Neuronal stem cell (in vitro differentiated cells): ENCODE data around the gene GRID1.

ENCODE experiments used
- DNase-seq: peaks from one replicate; pipeline ENCODE4 v3.0.0-alpha.2; 2013; ENCODE audit warnings: low spot score
- H2AFZ ChIP-seq: one replicate; pipeline ENCODE4 v1.6.1; 2013; ENCODE audit warnings: mild to moderate bottlenecking, low read length, inconsistent platforms
- H2AK5ac ChIP-seq: 2 replicates; pipeline ENCODE4 v1.6.1; 2013; ENCODE audit warnings: low read depth, mild to moderate bottlenecking, inconsistent platforms, low read length, moderate library complexity, mixed read lengths
- H2BK120ac ChIP-seq: 2 replicates; pipeline ENCODE4 v1.6.1; 2013; ENCODE audit warnings: low read depth, mild to moderate bottlenecking, inconsistent platforms, low read length, moderate library complexity, mixed read lengths
- H2BK12ac ChIP-seq: one replicate; pipeline ENCODE4 v1.6.1; 2013; ENCODE audit warnings: low read length, inconsistent platforms
- H2BK15ac ChIP-seq: 2 replicates; pipeline ENCODE4 v1.6.1; 2013; ENCODE audit warnings: mild to moderate bottlenecking, low read length, inconsistent platforms, mixed read lengths
- H2BK5ac ChIP-seq: one replicate; pipeline ENCODE4 v1.6.1; 2013; ENCODE audit warnings: inconsistent platforms, mild to moderate bottlenecking, low read length, moderate library complexity
- H3K14ac ChIP-seq: one replicate; pipeline ENCODE4 v1.6.1; 2013; ENCODE audit warnings: low read length, inconsistent platforms
- H3K18ac ChIP-seq: 2 replicates; pipeline ENCODE4 v1.6.1; 2013; ENCODE audit warnings: low read length, inconsistent platforms
- H3K23ac ChIP-seq: 2 replicates; pipeline ENCODE4 v1.6.1; 2013; ENCODE audit warnings: low read depth, mild to moderate bottlenecking, mixed read lengths, low read length, inconsistent platforms; ENCODE audit not compliant: poor library complexity
- H3K27ac ChIP-seq: replicated peaks from 3 replicates; pipeline ENCODE4 v1.5.1; 2013; ENCODE audit warnings: low read length, inconsistent platforms
- H3K27me3 ChIP-seq, 3 experiments: 2 replicates each; pipeline ENCODE4 v1.6.1; 2013; ENCODE audit warnings: low read length in 3 of 3, mild to moderate bottlenecking in 2 of 3, inconsistent platforms in 1 of 3, low read depth in 1 of 3, mixed read lengths in 1 of 3, moderate library complexity in 1 of 3; ENCODE audit not compliant: control insufficient read depth in 3 of 3, insufficient read depth in 3 of 3
- H3K36me3 ChIP-seq, 2 donors: replicated peaks in 1 of 2; 2 replicates each; pipeline ENCODE4 v1.6.1; 2013; ENCODE audit warnings: low read length in 2 of 2; ENCODE audit not compliant: control insufficient read depth in 2 of 2, insufficient read depth in 2 of 2
- H3K4ac ChIP-seq: 2 replicates; pipeline ENCODE4 v1.6.1; 2013; ENCODE audit warnings: inconsistent platforms, mild to moderate bottlenecking, low read length, moderate library complexity
- H3K4me1 ChIP-seq, 2 donors: 1 replicate in 1 of 2; 2 replicates in 1 of 2; pipeline ENCODE4 v1.6.1; 2013; ENCODE audit warnings: low read length in 2 of 2, low read depth in 1 of 2; ENCODE audit not compliant: control insufficient read depth in 2 of 2, insufficient read depth in 1 of 2
- H3K4me2 ChIP-seq: one replicate; pipeline ENCODE4 v1.6.1; 2013; ENCODE audit warnings: mild to moderate bottlenecking, low read length, inconsistent platforms; ENCODE audit not compliant: insufficient read depth, poor library complexity, severe bottlenecking
- H3K4me3 ChIP-seq, 2 donors: 2 replicates each; pipeline ENCODE4 v1.5.1; 2013; ENCODE audit warnings: low read length in 2 of 2, mild to moderate bottlenecking in 2 of 2, inconsistent platforms in 1 of 2, moderate library complexity in 1 of 2
- H3K79me1 ChIP-seq: one replicate; pipeline ENCODE4 v1.6.1; 2013; ENCODE audit warnings: low read depth, mild to moderate bottlenecking, inconsistent platforms, low read length, moderate library complexity
- H3K9ac ChIP-seq: one replicate; pipeline ENCODE4 v1.6.1; 2013; ENCODE audit warnings: mild to moderate bottlenecking, low read depth, low read length, inconsistent platforms; ENCODE audit not compliant: poor library complexity
- H3K9me3 ChIP-seq, 2 donors: replicated peaks in 1 of 2; 2 replicates each; pipeline versions ENCODE3 to v1.6.1; 2013; ENCODE audit warnings: low read length in 2 of 2, mild to moderate bottlenecking in 2 of 2, inconsistent platforms in 1 of 2, low read depth in 1 of 2, mixed read lengths in 1 of 2, moderate library complexity in 1 of 2; ENCODE audit not compliant: control insufficient read depth in 2 of 2, insufficient read depth in 1 of 2
- H4K8ac ChIP-seq: one replicate; pipeline ENCODE4 v1.6.1; 2013; ENCODE audit warnings: low read depth, mild to moderate bottlenecking, inconsistent platforms, low read length, moderate library complexity
- H4K91ac ChIP-seq: one replicate; pipeline ENCODE4 v1.6.1; 2013; ENCODE audit warnings: low read length, low read depth, mild to moderate bottlenecking, inconsistent platforms; ENCODE audit not compliant: poor library complexity
- WGBS, 2 donors: extraction: QIAGEN DNeasy Blood & Tissue Kit; methylation state at CpG; one replicate each; pipeline ENCODE4 v1.1.7; 2013; ENCODE audit warnings: missing lambda C conversion rate in 2 of 2, mixed read lengths in 1 of 2; ENCODE audit not compliant: insufficient read length in 2 of 2, insufficient replicate concordance in 1 of 2; ENCODE audit errors: extremely low coverage in 2 of 2; 5-methylcytosine and 5-hydroxymethylcytosine counted together

GRID1 gene

DNA sequence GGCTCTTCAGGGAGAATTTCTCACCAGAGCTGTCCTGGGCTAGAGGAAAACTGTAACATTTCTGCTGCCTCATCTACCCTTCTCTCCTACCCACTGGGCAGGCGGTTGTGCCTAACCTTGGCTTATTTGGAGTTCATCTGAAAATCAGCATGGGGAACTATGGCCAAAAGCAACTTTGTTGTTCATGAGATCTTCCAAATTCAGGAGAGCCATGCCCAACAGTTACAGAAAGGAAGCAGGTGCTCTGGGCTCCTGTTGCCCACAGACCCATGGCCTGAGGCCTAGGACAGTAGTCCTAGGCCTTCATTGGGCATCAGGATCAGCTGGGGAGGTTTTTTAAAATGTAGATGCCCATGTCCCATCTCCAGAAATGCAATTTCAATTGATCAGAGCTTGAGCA is 85.2 kb downstream of the GRID1 start:
- no peak overlapping the region for H2BK5ac ChIP-seq
- H3K4me3 ChIP-seq, result no peak overlapping the region
- peaks cover 0 to 2% of the 10 kb centered on the region in 2 donors for H3K4me1 ChIP-seq
- no peak overlapping the region for H4K8ac ChIP-seq
- H3K9me3 ChIP-seq, result peaks cover 0 to 2% of the 10 kb centered on the region in 2 donors
- no peak overlapping the region for H3K27ac ChIP-seq
- no peaks in the 10 kb centered on the region for H3K79me1 ChIP-seq
- no peak overlapping the region for H2AK5ac ChIP-seq
- H3K4me2 ChIP-seq, result no peak overlapping the region
- no peak overlapping the region for H3K4ac ChIP-seq
- DNase-seq, result no peak
- H2BK15ac ChIP-seq, result no peak overlapping the region
- H2BK120ac ChIP-seq, result no peak overlapping the region
- no peak overlapping the region for H3K18ac ChIP-seq
- H3K14ac ChIP-seq, result no peak overlapping the region
- no CpG with 5 or more reads among the region's 1 CpG for WGBS, 2 donors
- H3K36me3 ChIP-seq, result no peaks in the 10 kb centered on the region
- peaks cover 0 to 2% (median 0%) of the 10 kb centered on the region in 3 experiments for H3K27me3 ChIP-seq
- no peak overlapping the region for H2BK12ac ChIP-seq
- no peak overlapping the region for H4K91ac ChIP-seq
- no peak overlapping the region for H3K23ac ChIP-seq
- no peak overlapping the region for H3K9ac ChIP-seq
- no peak overlapping the region for H2AFZ ChIP-seq

DNA sequence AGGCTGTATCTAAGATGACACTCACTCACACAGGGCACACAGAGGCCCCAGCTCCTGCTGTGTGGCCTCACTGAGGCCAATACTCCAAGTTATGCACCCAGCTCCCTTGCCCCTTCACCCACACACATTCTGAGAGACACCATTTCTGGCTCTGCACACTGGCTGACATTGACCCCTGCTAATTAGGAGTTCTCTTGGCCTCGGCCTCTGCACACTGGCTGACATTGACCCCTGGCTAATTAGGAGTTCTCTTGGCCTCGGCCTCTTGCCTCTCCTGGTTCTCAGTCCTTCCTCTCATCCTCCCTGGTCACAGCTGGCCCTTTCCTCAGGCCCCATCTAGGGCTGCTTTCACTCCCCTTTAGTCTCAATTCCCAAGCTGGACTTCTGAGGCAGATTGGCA is 97.3 kb downstream of the GRID1 start:
- H3K4me3 ChIP-seq, result no peak overlapping the region
- no peaks in the 10 kb centered on the region for H3K79me1 ChIP-seq
- no peaks in the 10 kb centered on the region for H3K9me3 ChIP-seq
- no peaks in the 10 kb centered on the region for H3K36me3 ChIP-seq
- no peak for DNase-seq
- H4K8ac ChIP-seq, result no peak overlapping the region
- H3K27me3 ChIP-seq, result peaks cover 0 to 3% (median 0%) of the 10 kb centered on the region in 3 experiments
- no peak overlapping the region for H3K9ac ChIP-seq
- H2AK5ac ChIP-seq, result no peak overlapping the region
- no CpG with 5 or more reads among the region's 2 CpGs for WGBS, 2 donors
- H3K14ac ChIP-seq, result no peak overlapping the region
- H3K4me2 ChIP-seq, result no peak overlapping the region
- H3K18ac ChIP-seq, result no peak overlapping the region
- H3K23ac ChIP-seq, result no peak overlapping the region
- H3K27ac ChIP-seq, result no peak overlapping the region
- no peak overlapping the region for H2AFZ ChIP-seq
- no peak overlapping the region for H2BK5ac ChIP-seq
- no peak overlapping the region for H3K4ac ChIP-seq
- no peak overlapping the region for H2BK15ac ChIP-seq
- no peak overlapping the region for H2BK120ac ChIP-seq
- no peak overlapping the region for H4K91ac ChIP-seq
- no peak overlapping the region for H2BK12ac ChIP-seq
- H3K4me1 ChIP-seq, result peaks cover 0 to 10% of the 10 kb centered on the region in 2 donors

GRCh38 chr10:86267286-86268195 is 99.1 kb downstream of the GRID1 start:
- no peak overlapping the region for H2BK12ac ChIP-seq
- no peak overlapping the region for H2AK5ac ChIP-seq
- H2BK5ac ChIP-seq, result no peak overlapping the region
- peaks cover 2% of the 10 kb centered on the region for H3K79me1 ChIP-seq
- no peak overlapping the region for H4K8ac ChIP-seq
- no CpG with 5 or more reads among the region's 12 CpGs for WGBS, 2 donors
- H3K9ac ChIP-seq, result no peak overlapping the region
- peaks cover 0 to 12% of the 10 kb centered on the region in 2 donors for H3K4me1 ChIP-seq
- no peak overlapping the region for H3K4ac ChIP-seq
- no peak overlapping the region for H2BK15ac ChIP-seq
- H3K4me2 ChIP-seq, result no peak overlapping the region
- no peak for DNase-seq
- H3K36me3 ChIP-seq, result no peaks in the 10 kb centered on the region
- H3K27ac ChIP-seq, result no peak overlapping the region
- H2AFZ ChIP-seq, result peak overlapping the region; percentile 3
- H4K91ac ChIP-seq, result no peak overlapping the region
- no peak overlapping the region for H3K14ac ChIP-seq
- peaks cover 0 to 3% (median 0%) of the 10 kb centered on the region in 3 experiments for H3K27me3 ChIP-seq
- no peaks in the 10 kb centered on the region for H3K9me3 ChIP-seq
- H3K4me3 ChIP-seq, result no peak overlapping the region
- no peak overlapping the region for H3K18ac ChIP-seq
- H2BK120ac ChIP-seq, result no peak overlapping the region
- H3K23ac ChIP-seq, result no peak overlapping the region

- H2BK12ac ChIP-seq, result no peak overlapping the region
- H3K4me1 ChIP-seq, result peaks cover 0 to 17% of the 10 kb centered on the region in 2 donors
- H2BK15ac ChIP-seq, result no peak overlapping the region
- H2BK5ac ChIP-seq, result no peak overlapping the region
- no peak overlapping the region for H3K4me3 ChIP-seq
- H3K9me3 ChIP-seq, result no peaks in the 10 kb centered on the region
- H3K36me3 ChIP-seq, result no peaks in the 10 kb centered on the region
- H3K4me2 ChIP-seq, result no peak overlapping the region
- H3K14ac ChIP-seq, result no peak overlapping the region
- peak overlapping the region; percentile 62 for H3K18ac ChIP-seq
- peaks cover 2% of the 10 kb centered on the region for H3K79me1 ChIP-seq
- H2AK5ac ChIP-seq, result no peak overlapping the region
- H3K27me3 ChIP-seq, result peaks cover 0 to 3% (median 0%) of the 10 kb centered on the region in 3 experiments
- no peak overlapping the region for H3K23ac ChIP-seq
- WGBS, 2 donors, result no CpG with 5 or more reads among the region's 7 CpGs
- H4K8ac ChIP-seq, result no peak overlapping the region
- no peak overlapping the region for H2AFZ ChIP-seq
- peak overlapping the region; percentile 30 for H2BK120ac ChIP-seq
- no peak overlapping the region for H3K4ac ChIP-seq
- no peak for DNase-seq
- no peak overlapping the region for H3K9ac ChIP-seq
- H4K91ac ChIP-seq, result no peak overlapping the region
- no peak overlapping the region for H3K27ac ChIP-seq
Measured at GRCh38 chr10:86266446-86267242, 100.0 kb downstream of the GRID1 start.
